NCI-H146 (cell line): ENCODE data around the gene RCL1.
"Not testable (repeated sequence)": the region's sequence is repeated elsewhere in the genome, so short reads cannot be mapped to it uniquely, and the experiment has no call there.

Experiments
- DNase-seq: peaks from one replicate; lab custom pipeline; 2025; lab: John Stamatoyannopoulos, UW

RCL1 gene

GRCh38 chr9:4783191-4783590 is 9.6 kb upstream of the RCL1 start:
- not testable (repeated sequence) for DNase-seq

GRCh38 chr9:4784403-4784802 is 8.3 kb upstream of the RCL1 start:
- no peak for DNase-seq

DNA sequence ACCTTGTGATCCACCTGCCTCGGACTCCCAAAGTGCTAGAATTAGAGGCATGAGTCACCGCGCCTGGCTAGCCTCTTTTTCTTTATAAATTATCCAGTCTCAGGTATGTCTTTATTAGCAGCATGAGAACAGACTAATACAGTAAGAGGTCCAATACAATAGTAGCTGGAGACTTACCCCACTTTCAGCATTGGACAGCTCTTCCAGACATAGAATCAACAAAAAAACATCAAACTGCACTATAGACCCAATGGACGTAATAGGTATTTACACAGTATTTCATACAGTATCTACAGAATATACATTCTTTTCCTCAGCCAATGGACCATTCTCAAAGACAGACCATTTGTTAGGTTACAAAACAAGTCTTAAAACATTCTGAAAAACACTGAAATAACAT is 6.1 kb upstream of the RCL1 start:
- DNase-seq = no peak

DNA sequence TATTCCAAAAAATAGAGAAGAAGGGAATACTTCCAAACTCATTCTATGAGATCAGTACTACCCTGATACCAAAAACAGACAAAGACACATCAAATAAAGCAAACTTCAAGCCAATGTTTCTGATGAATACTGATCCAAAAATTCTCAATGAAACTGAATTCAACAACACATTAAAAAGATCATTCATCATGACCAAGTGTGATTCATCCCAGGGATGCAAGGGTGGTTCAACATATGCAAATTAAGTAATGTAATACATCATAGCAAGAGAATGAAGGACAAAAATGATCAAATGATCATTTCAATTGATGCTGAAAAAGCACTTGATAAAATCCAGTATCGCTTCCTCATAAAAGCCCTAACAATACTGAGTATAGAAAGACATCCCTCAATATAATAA is 4.9 kb upstream of the RCL1 start:
- no peak for DNase-seq

DNA sequence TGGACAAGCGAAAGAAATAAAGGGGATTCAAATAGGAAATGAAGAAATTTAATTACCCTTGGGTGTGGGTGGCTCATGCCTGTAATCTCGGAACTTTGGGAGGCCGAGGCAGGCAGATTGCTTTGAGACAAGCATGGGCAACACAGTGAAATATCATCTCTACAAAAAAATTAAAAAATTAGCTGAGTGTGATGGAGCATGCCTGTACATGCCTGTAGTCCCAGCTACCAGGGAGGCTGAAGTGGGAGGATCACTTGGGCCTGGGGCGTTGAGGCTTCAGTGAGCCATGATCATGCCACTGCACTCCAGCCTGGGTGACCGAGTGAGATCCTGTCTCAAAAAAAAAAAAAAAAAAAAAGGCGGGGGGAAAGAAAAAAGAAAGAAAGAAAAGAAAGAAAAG is 4.0 kb upstream of the RCL1 start:
- no peak for DNase-seq

- DNase-seq = no peak
Observed at GRCh38 chr9:4792054-4792571, 631 bp upstream of the RCL1 start.

GRCh38 chr9:4793459-4794395 is 983 bp downstream of the RCL1 start:
- peak; percentile 45 for DNase-seq

DNA sequence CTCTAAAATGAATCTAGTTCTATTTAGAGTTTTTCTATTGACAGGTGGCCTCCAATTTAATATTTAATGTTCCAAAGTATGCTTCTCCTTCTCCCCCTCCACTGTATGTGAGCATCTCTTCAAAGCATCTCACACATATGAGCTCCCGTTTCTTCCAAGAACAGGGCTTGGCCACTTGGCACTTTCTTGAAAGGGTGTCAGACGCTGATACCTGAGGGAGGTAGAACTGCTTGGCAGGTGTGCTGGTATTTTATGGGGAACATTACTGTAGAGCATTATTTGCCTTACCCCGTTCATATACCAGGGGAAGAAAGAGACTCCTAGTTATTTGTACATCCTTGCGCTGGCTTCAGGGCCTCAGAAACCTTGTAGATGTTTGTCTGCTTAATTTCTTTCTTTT is 1.9 kb downstream of the RCL1 start:
- DNase-seq = no peak

GRCh38 chr9:4795108-4795507 is 2.4 kb downstream of the RCL1 start:
- not testable (repeated sequence) for DNase-seq

DNA sequence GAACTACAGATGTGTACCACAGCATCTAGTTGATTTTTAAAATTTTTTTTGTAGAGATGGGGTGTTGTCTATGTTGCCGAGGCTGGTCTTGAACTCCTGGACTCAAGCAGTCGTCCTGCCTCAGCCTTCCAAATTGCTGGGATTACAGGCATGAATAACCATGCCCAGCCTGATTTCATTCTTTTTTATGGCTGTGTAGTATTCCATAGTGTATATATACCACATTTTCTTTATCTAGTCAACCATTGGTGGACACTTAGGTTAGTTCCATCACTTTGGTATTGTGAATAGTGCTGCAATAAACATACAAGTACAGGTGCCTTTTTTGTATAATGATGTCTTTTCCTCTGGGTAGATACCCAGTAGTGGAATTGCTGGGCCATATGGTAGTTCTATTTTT is 3.8 kb downstream of the RCL1 start:
- no peak for DNase-seq

DNA sequence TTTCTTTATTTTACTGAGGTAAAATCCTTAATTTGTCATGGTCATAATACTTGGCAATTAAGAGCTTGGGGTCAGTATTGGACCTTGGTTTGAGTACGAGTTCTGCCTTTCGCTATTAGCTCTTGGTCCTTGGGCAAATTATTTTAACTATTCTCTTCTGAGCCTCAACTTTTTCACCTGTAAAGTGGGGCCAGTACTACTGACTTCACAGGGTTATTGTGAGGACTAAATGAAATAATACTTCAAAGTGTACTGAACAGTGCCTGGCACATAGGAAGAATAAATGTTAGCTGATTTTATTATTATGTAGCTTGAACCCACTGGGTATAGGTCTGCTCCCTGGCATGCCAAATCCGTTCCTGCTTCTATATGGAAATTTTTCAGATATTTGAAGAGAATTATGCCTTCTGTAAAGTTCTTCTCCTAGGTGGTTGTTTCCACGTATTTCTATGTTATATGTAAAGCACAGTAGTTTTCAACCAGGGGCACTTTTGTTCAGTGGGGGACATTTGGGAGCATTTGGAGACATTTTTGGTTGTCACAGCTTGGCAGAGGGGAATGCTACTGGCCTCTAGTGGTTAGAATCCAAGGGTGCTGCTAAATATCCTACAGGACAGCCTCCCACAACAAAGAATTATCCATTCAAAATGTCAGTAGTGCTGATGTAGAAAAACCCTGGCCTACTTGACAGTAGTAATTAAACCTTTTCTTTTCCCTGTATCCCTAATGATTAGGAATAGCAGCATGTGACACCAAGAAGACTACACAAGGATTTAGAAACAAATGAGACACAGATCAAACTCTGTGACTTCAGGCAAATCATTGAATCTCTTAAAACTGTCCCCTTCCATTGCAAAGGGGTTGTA is 4.5 kb downstream of the RCL1 start:
- DNase-seq = peak; percentile 27

GRCh38 chr9:4797854-4798150 is 5.1 kb downstream of the RCL1 start:
- DNase-seq = no peak

- no peak for DNase-seq
Observed at GRCh38 chr9:4798281-4799032, 5.7 kb downstream of the RCL1 start.

GRCh38 chr9:4799033-4799430 is 6.3 kb downstream of the RCL1 start:
- DNase-seq = no peak

- DNase-seq = no peak
Observed at GRCh38 chr9:4799775-4800174, 7.0 kb downstream of the RCL1 start.

GRCh38 chr9:4801156-4801555 is 8.4 kb downstream of the RCL1 start:
- DNase-seq = no peak

DNA sequence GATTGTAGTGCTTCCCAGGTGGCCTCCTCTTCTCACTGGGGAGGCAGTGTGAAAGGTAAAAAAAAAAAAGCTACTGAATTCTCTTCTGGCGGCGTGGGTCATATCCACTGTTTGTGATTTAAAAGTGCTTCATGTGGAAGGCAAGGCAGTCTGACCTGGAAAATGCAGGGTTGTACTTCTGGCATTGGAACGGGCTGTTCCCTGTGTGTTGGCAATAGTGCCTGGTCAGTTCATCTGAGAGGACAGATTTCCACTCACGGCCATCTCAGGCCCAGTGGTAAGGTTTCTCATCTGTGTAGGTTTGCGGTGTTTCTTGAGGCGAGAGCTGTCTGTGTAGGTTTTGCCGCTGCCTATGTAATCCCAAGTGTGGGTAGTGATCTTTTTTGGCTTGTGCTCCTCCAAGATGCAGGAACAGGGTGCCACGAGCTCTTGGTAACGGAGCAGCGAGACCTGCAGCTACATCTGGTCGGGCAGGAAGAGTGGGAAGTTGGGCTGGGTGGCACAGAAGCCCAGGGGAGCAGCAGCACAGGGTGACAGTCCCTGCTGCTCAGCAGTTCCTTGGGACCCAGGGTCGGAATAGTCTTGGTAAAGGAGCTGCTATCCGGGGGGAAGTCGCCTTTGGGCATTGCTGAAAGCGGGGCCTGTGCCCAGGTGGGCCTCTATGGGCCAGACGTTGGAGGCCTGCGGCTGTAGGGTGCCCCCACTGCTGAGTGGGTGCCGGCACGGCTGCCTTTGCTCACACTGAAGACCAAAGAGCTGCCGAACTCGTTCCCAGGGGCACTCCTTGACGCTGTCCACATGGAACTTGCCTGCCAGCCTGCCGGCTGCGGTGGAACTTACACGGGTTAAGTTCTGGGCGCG is 11.2 kb downstream of the RCL1 start:
- DNase-seq = no peak

- no peak for DNase-seq
Observed at GRCh38 chr9:4804531-4805016, 11.8 kb downstream of the RCL1 start.

DNA sequence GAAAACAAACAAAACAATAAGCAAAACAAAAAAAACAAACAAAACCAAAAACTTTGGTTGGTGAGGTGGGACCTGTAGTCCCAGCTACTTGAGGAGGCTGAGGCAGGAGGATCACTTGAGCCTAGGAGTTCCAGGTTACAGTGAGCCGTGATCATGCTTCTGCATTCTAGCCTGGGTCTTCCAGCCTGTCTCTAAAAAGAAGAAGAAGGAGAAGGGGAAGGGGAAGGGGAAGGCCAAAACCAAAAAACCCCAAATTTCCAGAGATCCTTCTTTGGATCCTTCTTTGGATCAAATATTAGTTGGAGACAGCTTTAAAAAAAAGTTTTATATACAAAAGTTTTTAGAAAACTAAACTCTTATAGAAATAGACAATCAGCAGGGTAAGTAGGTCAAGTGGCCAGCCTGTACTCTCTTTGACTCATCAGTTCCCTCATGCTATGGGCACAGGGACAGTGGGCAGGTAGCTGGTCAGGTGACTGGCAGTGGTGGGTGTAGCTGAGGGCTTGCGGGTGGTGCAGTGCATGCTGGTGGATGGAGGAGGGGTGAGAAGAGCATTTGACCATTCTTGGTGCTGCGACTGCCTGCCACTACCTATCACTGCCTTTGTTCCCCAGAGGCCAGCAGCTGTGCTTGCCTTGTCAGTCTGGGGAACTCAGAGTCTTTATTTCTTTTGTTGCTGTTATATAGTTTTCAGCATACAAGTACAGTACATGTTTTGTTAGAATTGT is 12.6 kb downstream of the RCL1 start:
- no peak for DNase-seq

- no peak for DNase-seq
Observed at GRCh38 chr9:4810565-4810964, 17.8 kb downstream of the RCL1 start.
